ENCODE data around the gene TAAR8. TPM values are rescaled to one million over a fixed set of nuclear protein-coding genes. Genes with fewer than 3 reads are reported as not detected.
"Not testable (repeated sequence)": the region's sequence is repeated elsewhere in the genome, so short reads cannot be mapped to it uniquely, and the experiment has no call there.

TAAR8 gene
- polyA plus RNA-seq, 1 donor = not detected

DNA sequence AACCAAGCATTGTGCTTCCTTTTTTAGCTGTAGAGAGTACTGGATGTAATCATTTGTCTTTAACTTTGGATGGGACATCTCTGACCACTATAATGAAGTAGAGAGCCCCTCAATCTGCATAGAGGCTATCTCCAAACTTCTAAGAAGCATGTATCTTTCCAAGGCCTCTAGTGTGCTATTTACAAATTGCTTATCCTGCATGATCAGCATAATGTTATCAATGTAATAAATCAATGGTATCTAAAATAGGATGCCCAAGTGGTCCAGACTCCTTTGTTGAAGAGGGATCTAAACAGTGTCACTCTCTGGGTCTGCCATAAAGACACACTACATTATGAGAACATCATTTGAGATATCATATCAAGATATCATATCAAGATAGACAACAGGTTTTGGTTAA is 7.6 kb upstream of the TAAR8 start:
- no peak for DNase-seq (ENCODE audit: low read depth)

DNA sequence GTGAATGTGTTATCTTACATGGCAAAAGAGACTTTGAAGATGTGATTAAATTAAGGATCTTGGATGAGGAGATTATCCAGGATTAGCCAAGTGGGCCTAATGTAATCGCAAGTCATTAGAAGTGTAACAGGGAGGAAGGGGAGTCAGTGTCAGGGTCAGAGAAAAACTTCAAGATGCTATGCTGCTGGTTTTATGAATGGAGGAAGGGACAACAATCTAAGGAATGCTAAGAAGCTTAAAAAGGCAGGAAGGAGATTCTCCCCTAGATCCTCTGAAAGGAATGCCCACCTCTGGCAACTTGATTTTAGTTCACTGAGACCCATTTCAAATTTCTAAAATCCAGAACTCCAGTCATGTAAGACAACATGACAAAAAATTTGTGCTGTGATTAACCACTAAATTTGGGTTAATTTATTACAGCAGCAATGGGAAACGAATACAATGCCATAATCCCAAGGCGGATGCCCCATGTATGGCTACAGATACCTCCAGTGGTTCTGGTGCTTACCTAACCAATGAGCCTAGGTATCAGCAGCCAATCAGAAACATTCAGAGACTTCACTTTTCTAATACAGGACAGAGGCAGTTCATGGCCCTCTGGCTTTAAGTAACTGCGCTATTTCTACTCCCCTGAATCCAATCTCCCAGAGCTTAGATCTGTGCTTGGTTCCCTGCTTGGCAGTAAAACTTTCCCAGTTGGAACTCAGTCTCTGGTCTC is 3.6 kb upstream of the TAAR8 start:
- no peak for DNase-seq (ENCODE audit: low read depth)

DNA sequence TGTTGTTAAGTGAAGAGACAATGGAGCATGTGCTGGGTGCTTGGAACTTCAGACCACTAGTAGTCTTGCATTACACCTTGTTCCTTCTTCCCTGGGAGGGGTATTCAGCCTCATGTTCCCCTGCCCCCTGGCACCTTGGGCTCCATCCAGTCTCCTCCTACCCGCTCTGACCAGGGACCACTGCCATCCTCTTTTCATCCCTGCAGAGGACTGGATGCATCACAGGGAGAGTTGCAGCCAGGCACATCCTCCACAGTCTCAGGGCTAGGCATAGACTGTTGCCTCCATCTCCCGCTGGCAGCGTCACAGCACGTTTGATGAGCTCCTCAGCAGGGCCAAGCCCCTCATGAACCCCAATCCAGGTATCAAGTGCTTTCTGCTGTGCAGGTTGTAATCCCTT is 1.3 kb upstream of the TAAR8 start:
- DNase-seq (ENCODE audit: low read depth) = no peak

DNA sequence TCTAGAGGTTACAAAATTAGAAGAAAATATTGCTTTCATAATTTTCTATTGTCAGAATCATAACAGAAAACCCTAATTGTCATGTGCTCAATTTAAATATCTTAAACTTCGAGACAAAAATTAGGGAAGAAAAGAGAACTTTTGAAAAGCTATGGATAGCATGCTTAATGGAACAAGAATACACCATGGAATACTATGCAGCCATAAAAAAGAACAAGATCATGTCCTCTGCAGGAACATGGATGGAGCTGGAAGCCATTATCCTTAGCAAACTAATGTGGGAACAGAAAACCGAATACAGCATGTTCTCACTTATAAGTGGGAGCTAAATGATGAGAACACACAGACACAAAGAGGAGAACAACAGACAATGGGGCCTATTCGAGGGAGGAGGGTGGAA is 7.6 kb downstream of the TAAR8 start:
- not testable (repeated sequence) for DNase-seq (ENCODE audit: low read depth)

DNA sequence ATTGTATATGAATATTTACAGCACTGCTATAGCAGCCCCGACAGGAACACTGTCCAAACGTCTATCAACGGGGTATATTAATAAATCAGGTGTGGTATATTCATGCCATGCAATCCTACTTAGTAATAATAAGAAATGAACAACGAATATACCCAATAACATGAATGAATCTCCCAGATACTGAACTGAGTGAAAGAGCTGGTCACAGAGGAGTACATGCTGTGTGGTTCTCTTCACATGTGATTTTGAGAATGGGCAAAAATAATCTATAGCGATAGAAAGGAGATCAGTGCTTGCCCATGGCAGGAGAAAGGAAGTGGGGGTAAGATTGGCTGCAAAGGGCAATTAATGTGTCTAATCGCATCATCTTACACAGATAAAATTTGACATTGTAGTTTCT is 13.9 kb downstream of the TAAR8 start:
- no peak for DNase-seq (ENCODE audit: low read depth)

DNA sequence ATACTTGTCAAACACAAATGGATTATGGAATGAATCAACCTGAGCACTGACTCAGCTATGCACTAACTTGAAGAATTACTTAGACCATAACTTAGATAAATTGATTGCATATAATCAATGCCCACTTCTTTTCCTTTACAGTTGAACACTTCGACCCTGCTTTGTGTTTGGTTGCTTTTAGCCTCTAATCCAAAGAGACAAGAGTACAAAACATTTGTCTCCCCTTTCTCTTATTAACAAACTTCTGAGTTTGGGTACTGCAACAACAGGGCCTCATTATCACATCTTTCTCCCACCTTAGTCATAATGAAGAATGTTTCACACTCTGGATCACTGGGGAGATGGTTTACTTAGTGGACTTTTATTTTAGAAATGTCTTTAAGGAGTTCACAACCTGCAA is 15.1 kb downstream of the TAAR8 start:
- DNase-seq (ENCODE audit: low read depth) = no peak

- DNase-seq (ENCODE audit: low read depth) = no peak
Observed at GRCh38 chr6:132568611-132569010, 16.1 kb downstream of the TAAR8 start.

- no peak for DNase-seq (ENCODE audit: low read depth)
Observed at GRCh38 chr6:132569170-132569569, 16.7 kb downstream of the TAAR8 start.

DNA sequence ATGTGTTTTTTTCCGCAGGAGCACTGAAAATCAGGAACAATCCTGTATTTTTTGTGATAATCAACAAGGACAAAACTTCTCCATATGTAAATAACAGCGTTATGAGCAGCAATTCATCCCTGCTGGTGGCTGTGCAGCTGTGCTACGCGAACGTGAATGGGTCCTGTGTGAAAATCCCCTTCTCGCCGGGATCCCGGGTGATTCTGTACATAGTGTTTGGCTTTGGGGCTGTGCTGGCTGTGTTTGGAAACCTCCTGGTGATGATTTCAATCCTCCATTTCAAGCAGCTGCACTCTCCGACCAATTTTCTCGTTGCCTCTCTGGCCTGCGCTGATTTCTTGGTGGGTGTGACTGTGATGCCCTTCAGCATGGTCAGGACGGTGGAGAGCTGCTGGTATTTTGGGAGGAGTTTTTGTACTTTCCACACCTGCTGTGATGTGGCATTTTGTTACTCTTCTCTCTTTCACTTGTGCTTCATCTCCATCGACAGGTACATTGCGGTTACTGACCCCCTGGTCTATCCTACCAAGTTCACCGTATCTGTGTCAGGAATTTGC is 17.8 kb downstream of the TAAR8 start, which contains the start of gene TAAR6:
Gene TAAR6 (plus strand): TSS at position 102 of the 557 bp plus-strand sequence. CDS start 0 bp downstream, at position 102.
- DNase-seq (ENCODE audit: low read depth) = no peak

GRCh38 chr6:132571774-132572173 is 19.3 kb downstream of the TAAR8 start:
- no peak for DNase-seq (ENCODE audit: low read depth)

GRCh38 chr6:132584698-132585097 is 32.2 kb downstream of the TAAR8 start:
- no peak for DNase-seq (ENCODE audit: low read depth)

- DNase-seq (ENCODE audit: low read depth) = no peak
Observed at GRCh38 chr6:132587424-132587823, 35.0 kb downstream of the TAAR8 start.

DNA sequence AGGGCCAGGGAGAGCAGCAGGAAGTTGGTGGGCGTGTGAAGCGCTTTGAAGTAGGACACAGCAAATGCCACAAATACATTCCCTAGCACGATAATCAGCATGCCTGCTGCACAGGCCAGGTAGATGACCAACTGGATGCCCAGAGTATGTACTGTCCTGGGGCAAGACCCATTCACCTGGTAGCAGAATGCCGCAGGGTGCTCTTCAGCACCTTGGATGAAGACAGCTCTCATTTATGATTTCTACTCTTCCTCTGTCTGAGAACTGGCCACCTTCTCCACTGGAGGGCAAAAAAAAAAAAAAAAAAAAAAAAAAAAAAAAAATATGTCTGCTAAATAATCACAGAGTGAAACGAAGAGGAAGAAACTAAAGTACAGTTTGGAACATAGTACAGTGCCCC is 37.0 kb downstream of the TAAR8 start, which contains the start of gene TAAR5:
Gene TAAR5 (minus strand): TSS at position 288 of the 400 bp plus-strand sequence. CDS start 55 bp downstream, at position 233.
- DNase-seq (ENCODE audit: low read depth) = no peak

DNA sequence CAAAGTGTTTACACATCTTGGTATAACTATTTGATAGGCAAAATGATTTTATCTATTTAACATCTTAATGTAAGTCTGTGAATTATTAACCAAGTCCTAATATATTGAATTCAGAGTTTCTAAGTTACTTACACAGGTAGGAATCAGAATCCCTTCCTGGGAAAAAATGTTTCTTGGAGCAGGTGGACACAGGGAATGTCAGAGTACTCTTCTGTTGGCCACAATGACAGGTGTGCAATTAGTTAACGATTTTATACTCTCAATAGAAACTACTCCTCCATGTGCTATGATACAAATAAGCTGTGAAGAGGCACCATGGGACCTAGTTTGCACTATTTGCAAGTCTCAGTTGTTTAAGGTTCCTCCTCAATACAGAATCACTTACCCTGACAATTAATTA is 37.9 kb downstream of the TAAR8 start:
- no peak for DNase-seq (ENCODE audit: low read depth)

- no peak for DNase-seq (ENCODE audit: low read depth)
Observed at GRCh38 chr6:132592855-132593254, 40.4 kb downstream of the TAAR8 start.

GRCh38 chr6:132596201-132596600 is 43.7 kb downstream of the TAAR8 start:
- DNase-seq (ENCODE audit: low read depth) = no peak

DNA sequence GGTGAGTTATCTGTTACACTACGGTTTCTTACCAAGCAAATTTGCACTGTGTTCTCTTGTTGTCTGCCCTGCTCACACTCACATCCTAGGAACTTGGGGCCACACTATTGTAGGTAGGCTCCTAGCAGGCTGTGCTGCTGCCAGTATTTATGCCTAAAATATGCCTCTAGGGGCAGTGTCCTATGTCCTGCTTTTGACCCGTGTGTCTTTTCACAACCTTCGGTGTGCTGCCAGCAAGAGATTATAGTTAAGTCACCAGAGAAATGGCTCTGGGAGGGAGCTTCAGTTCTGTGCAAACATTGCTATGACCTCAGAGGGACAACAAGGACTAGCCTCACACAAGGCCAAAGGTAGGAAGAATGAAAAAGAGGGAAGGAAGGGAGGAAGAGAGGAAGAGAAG is 46.0 kb downstream of the TAAR8 start:
- DNase-seq (ENCODE audit: low read depth) = no peak

DNA sequence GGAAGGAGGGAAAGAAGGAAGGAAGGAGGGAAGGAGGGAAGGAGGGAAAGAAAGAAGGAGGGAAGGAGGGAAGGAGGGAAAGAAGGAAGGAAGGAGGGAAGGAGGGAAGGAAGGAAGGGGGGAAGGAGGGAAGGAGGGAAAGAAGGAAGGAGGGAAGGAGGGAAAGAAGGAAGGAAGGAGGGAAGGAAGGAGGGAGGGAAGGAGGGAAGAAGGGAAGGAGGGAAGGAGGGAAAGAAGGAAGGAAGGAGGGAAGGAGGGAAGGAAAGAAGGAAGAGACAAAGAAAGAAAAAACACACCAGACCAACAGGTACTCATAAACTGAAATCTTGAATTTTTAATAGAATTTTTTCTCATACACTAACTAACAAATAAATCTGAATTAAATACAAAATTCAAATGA is 48.4 kb downstream of the TAAR8 start:
- DNase-seq (ENCODE audit: low read depth) = not testable (repeated sequence)

Other genes with a start within 250 kb of the TAAR8 start
- 2.8 TPM for gene MOXD1, start 151.2 kb upstream of the TAAR8 start, polyA plus RNA-seq (ENCODE audit: insufficient read length)
- 34.9 TPM for gene STX7, start 39.6 kb upstream of the TAAR8 start, polyA plus RNA-seq (ENCODE audit: insufficient read length)
- gene TAAR9, start 14.4 kb upstream of the TAAR8 start, polyA plus RNA-seq (ENCODE audit: insufficient read length) = not detected
- gene TAAR6, start 17.6 kb downstream of the TAAR8 start, polyA plus RNA-seq (ENCODE audit: insufficient read length) = not detected
- not detected for gene TAAR5, start 37.1 kb downstream of the TAAR8 start, polyA plus RNA-seq (ENCODE audit: insufficient read length)
- gene TAAR2, start 71.6 kb downstream of the TAAR8 start, polyA plus RNA-seq (ENCODE audit: insufficient read length) = not detected
- gene TAAR1, start 106.5 kb downstream of the TAAR8 start, polyA plus RNA-seq (ENCODE audit: insufficient read length) = not detected
- gene VNN1, start 161.4 kb downstream of the TAAR8 start, polyA plus RNA-seq (ENCODE audit: insufficient read length) = 0.28 TPM
- 0.29 TPM for gene VNN2, start 205.2 kb downstream of the TAAR8 start, polyA plus RNA-seq (ENCODE audit: insufficient read length)
- 7.7 TPM for gene SLC18B1, start 246.0 kb downstream of the TAAR8 start, polyA plus RNA-seq (ENCODE audit: insufficient read length)

Data from forelimb muscle (tissue), 1 donor.